Keratinocyte (primary cell): ENCODE data around the gene DUSP6. TPM values are rescaled to one million over a fixed set of nuclear protein-coding genes. Genes with fewer than 3 reads are reported as not detected.

ENCODE experiments used
- DNase-seq: peaks from one replicate; pipeline ENCODE4 v3.0.0-alpha.2; 2011; ENCODE audit warnings: low read depth, missing footprints, low spot score
- FAIRE-seq: peaks from 2 replicates; lab custom pipeline; 2011; peaks lifted over from hg19 to GRCh38; lab: Jason Lieb, UNC
- H2AFZ ChIP-seq: 2 replicates; pipeline ENCODE4 v1.6.0; 2012; ENCODE audit warnings: low read length, control low read depth, inconsistent platforms; ENCODE audit not compliant: control insufficient read depth
- H3K27ac ChIP-seq: 2 replicates; pipeline ENCODE4 v1.5.1; 2011; ENCODE audit warnings: low read length; ENCODE audit not compliant: control insufficient read depth, insufficient read depth
- H3K27me3 ChIP-seq: 3 replicates; pipeline ENCODE4 v1.6.0; 2011; ENCODE audit warnings: low read length; ENCODE audit not compliant: control insufficient read depth, insufficient read depth; ENCODE audit errors: extremely low read depth
- H3K36me3 ChIP-seq, 2 experiments: 2 replicates in 1 of 2; 3 replicates in 1 of 2; pipeline ENCODE4 v1.5.1; 2011; ENCODE audit warnings: low read length in 2 of 2, mild to moderate bottlenecking in 1 of 2; ENCODE audit not compliant: control insufficient read depth in 2 of 2, insufficient read depth in 2 of 2; ENCODE audit errors: extremely low read depth in 1 of 2
- H3K4me1 ChIP-seq: 3 replicates; pipeline ENCODE4 v1.5.1; 2011; ENCODE audit warnings: low read length; ENCODE audit not compliant: control insufficient read depth, insufficient read depth; ENCODE audit errors: extremely low read depth
- H3K4me2 ChIP-seq: 3 replicates; pipeline ENCODE4 v1.6.0; 2011; ENCODE audit warnings: low read depth, low read length; ENCODE audit not compliant: control insufficient read depth, insufficient read depth; ENCODE audit errors: extremely low read depth
- H3K4me3 ChIP-seq, 3 experiments: fragments of 200-600 bp in 1 of 3; sonication (generic) in 1 of 3; 2 replicates in 2 of 3; 3 replicates in 1 of 3; pipeline ENCODE4 v1.5.1; 2011 to 2016; ENCODE audit warnings: low read length in 3 of 3, mild to moderate bottlenecking in 3 of 3, control low read depth in 2 of 3, inconsistent platforms in 1 of 3, low read depth in 1 of 3, mixed read lengths in 1 of 3, mixed run types in 1 of 3, moderate library complexity in 1 of 3; ENCODE audit not compliant: control insufficient read depth in 2 of 3, insufficient read depth in 2 of 3; ENCODE audit errors: extremely low read depth in 1 of 3
- H3K79me2 ChIP-seq: 2 replicates; pipeline ENCODE4 v1.6.0; 2012; ENCODE audit warnings: low read length; ENCODE audit not compliant: control insufficient read depth, insufficient read depth
- H3K9ac ChIP-seq: 3 replicates; pipeline ENCODE4 v1.6.0; 2011; ENCODE audit warnings: low read length; ENCODE audit not compliant: control insufficient read depth, insufficient read depth; ENCODE audit errors: extremely low read depth
- H3K9me1 ChIP-seq: 3 replicates; pipeline ENCODE4 v1.6.0; 2011; ENCODE audit warnings: low read length; ENCODE audit not compliant: control insufficient read depth, insufficient read depth; ENCODE audit errors: extremely low read depth
- H3K9me3 ChIP-seq: 2 replicates; pipeline ENCODE4 v1.5.1; 2012; ENCODE audit warnings: low read depth, low read length; ENCODE audit not compliant: control insufficient read depth
- H4K20me1 ChIP-seq: 3 replicates; pipeline ENCODE4 v1.6.0; 2011; ENCODE audit warnings: low read length; ENCODE audit not compliant: control insufficient read depth, insufficient read depth; ENCODE audit errors: extremely low read depth
- EZH2 ChIP-seq: IDR thresholded peaks from one replicate; pipeline ENCODE4 v1.6.1; 2012; ENCODE audit warnings: inconsistent platforms, mild to moderate bottlenecking, low read length, moderate library complexity
- dilution Hi-C: fragments of 300-500 bp; cut with MboI; formaldehyde crosslinking; loops from one replicate; pipeline ENCODE4 v1.7.0; 2020; ENCODE audit warnings: low sequenced_read_pairs; ENCODE audit not compliant: extremely low pct_ligation_motif_present
- polyA plus RNA-seq, 5 experiments: library from polyadenylated mRNA; depleted of rRNA in 3 of 5; stranded (reverse) in 3 of 5; stranded (forward) in 1 of 5; unstranded in 1 of 5; fragments of >200 nt; gene quantifications; 1 replicate in 1 of 5; 2 replicates in 3 of 5; 3 replicates in 1 of 5; pipeline versions ENCODE4 v1.2.1 to v1.2.3, GENCODE V29; 2011 to 2012; ENCODE audit warnings: missing spikeins in 2 of 5, low read depth in 1 of 5, low replicate concordance in 1 of 5
- TF ChIP-seq, protein P1 (sequence below), 3 experiments: IDR thresholded peaks in 1 of 3; conservative IDR thresholded peaks in 1 of 3; optimal IDR thresholded peaks in 1 of 3; 2 replicates in 2 of 3; 3 replicates in 1 of 3; pipeline versions ENCODE3 to v1.5.1; 2011; ENCODE audit warnings: low read length in 3 of 3, mild to moderate bottlenecking in 3 of 3, moderate library complexity in 2 of 3, control low read depth in 1 of 3, inconsistent platforms in 1 of 3; ENCODE audit not compliant: insufficient read depth in 2 of 3; ENCODE audit errors: extremely low read depth in 1 of 3

Gene DUSP6
- polyA plus RNA-seq, 1 donor (not counting 4 experiments of a cell fraction or from before 2014, with no cell fraction given): 221 TPM

DNA sequence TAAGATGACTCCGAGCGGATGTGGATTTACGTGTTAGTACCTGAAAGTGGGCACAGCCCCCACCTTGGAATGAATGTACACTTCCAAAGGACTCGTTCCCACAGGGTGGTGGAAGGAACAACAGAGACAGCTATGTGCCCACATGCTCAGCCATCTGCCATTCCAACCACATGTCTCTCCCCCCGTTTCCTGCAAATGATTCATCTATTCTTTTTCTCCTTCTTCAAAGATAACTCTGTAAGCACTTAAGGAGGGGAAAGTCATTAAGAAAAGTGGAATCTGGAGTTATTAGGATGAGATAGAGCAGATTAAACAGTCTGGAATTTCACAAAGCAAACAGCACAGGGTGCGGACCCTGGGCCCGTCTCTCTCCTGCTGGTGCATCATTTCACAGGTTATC is 18.5 kb upstream of the DUSP6 start:
- FAIRE-seq: peak; percentile 92
- Histone ChIP-seq H3K27me3 (no peaks in the 10 kb centered on the region), H3K27ac (peak overlapping the region; percentile 88), H3K9ac (peak overlapping the region; percentile 68), H4K20me1 (no peaks in the 10 kb centered on the region), H2AFZ (no peak overlapping the region), H3K9me3 (no peaks in the 10 kb centered on the region), H3K4me2 (peak overlapping the region; percentile 92), H3K36me3 (no peaks in the 10 kb centered on the region), H3K4me3 (no peak overlapping the region), H3K9me1 (no peaks in the 10 kb centered on the region), H3K79me2 (no peaks in the 10 kb centered on the region), H3K4me1 (peaks cover 76% of the 10 kb centered on the region)
- peak; percentile 99 for DNase-seq
- dilution Hi-C loops: no loop called here
- TF ChIP-seq, protein P1, sequence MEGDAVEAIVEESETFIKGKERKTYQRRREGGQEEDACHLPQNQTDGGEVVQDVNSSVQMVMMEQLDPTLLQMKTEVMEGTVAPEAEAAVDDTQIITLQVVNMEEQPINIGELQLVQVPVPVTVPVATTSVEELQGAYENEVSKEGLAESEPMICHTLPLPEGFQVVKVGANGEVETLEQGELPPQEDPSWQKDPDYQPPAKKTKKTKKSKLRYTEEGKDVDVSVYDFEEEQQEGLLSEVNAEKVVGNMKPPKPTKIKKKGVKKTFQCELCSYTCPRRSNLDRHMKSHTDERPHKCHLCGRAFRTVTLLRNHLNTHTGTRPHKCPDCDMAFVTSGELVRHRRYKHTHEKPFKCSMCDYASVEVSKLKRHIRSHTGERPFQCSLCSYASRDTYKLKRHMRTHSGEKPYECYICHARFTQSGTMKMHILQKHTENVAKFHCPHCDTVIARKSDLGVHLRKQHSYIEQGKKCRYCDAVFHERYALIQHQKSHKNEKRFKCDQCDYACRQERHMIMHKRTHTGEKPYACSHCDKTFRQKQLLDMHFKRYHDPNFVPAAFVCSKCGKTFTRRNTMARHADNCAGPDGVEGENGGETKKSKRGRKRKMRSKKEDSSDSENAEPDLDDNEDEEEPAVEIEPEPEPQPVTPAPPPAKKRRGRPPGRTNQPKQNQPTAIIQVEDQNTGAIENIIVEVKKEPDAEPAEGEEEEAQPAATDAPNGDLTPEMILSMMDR (optimal IDR thresholded peaks at IDR 0.05 in 1 of 3, IDR thresholded peaks at IDR 0.05 in 1 of 3, conservative IDR thresholded peaks at IDR 0.05 in 1 of 3; ENCODE audit: extremely low read depth in 1 of 3, insufficient read depth in 2 of 3, low read length in 3 of 3): no peak
- TF ChIP-seq EZH2: no peak

DNA sequence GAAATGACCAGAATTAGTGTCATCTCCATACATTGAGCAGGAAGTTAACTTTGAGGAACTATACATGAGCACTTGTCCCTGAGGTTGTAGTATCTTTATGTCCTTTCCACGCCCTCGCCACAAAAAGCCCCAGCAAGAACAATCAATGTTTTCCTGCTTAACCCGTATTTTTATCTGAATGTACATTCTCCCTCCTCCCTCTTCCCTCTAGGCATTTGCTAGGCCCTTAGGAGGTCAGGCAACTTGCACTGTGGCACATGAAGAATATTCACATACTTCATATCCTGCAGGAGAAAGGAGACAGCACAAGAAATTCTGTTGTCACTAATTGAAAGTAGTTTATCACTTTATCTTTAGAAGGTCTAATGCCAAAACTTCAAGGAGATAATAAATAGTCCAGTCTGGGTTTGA is 18.1 kb upstream of the DUSP6 start:
- peak overlapping the region; percentile 23 for H2AFZ ChIP-seq
- H3K4me1 ChIP-seq: peaks cover 72% of the 10 kb centered on the region

More for the DNA sequence above, 18.1 kb upstream of the DUSP6 start:
- Histone ChIP-seq H3K9me1 (no peaks in the 10 kb centered on the region), H3K9ac (peak overlapping the region; percentile 68), H3K27me3 (no peaks in the 10 kb centered on the region), H3K4me2 (peak overlapping the region; percentile 92), H4K20me1 (no peaks in the 10 kb centered on the region), H3K9me3 (no peaks in the 10 kb centered on the region), H3K4me3 (peak overlapping the region in 2 of 3 experiments; percentile 50 to 54), H3K36me3 (no peaks in the 10 kb centered on the region), H3K27ac (peak overlapping the region; percentile 88), H3K79me2 (no peaks in the 10 kb centered on the region)
- TF ChIP-seq, protein P1 (optimal IDR thresholded peaks at IDR 0.05 in 1 of 3, IDR thresholded peaks at IDR 0.05 in 1 of 3, conservative IDR thresholded peaks at IDR 0.05 in 1 of 3; ENCODE audit: extremely low read depth in 1 of 3, insufficient read depth in 2 of 3, low read length in 3 of 3): no peak
- TF ChIP-seq EZH2: no peak
- FAIRE-seq: no peak
- dilution Hi-C loops: no loop called here
- DNase-seq: no peak
